HG02973 (cell line): ENCODE measurements around the gene MYO9A.
"Not testable (repeated sequence)": the region's sequence is repeated elsewhere in the genome, so short reads cannot be mapped to it uniquely, and the experiment has no call there.

ENCODE experiments used
- ATAC-seq: cut with Tn5 transposase; IDR thresholded peaks from one replicate; pipeline ENCODE4 v1.9.1; 2021; ENCODE audit warnings: moderate library complexity; ENCODE audit not compliant: unreplicated experiment

Gene MYO9A

GRCh38 chr15:71883447-71883846 is 234.5 kb downstream of the MYO9A start:
- ATAC-seq, result no peak

- no peak for ATAC-seq
Observed at GRCh38 chr15:71880276-71880675, 237.7 kb downstream of the MYO9A start.

- ATAC-seq, result no peak
Observed at GRCh38 chr15:71874245-71874644, 243.7 kb downstream of the MYO9A start.

GRCh38 chr15:71858232-71858631 is 259.7 kb downstream of the MYO9A start:
- not testable (repeated sequence) for ATAC-seq

GRCh38 chr15:71853543-71853942 is 264.4 kb downstream of the MYO9A start:
- ATAC-seq, result no peak

GRCh38 chr15:71844916-71845315 is 273.0 kb downstream of the MYO9A start:
- ATAC-seq, result no peak

- ATAC-seq, result no peak
Observed at GRCh38 chr15:71841563-71841962, 276.4 kb downstream of the MYO9A start.

- ATAC-seq, result no peak
Observed at GRCh38 chr15:71830981-71831380, 287.0 kb downstream of the MYO9A start.

GRCh38 chr15:71826196-71826595 is 291.8 kb downstream of the MYO9A start:
- ATAC-seq, result no peak

- ATAC-seq, result no peak
Observed at GRCh38 chr15:71825021-71825730, 292.8 kb downstream of the MYO9A start.

GRCh38 chr15:71823801-71824200 is 294.1 kb downstream of the MYO9A start:
- ATAC-seq, result no peak

- no peak for ATAC-seq
Observed at GRCh38 chr15:71822890-71823630, 294.9 kb downstream of the MYO9A start.

- ATAC-seq, result no peak
Observed at GRCh38 chr15:71821547-71822129, 296.3 kb downstream of the MYO9A start.

GRCh38 chr15:71820127-71820526 is 297.8 kb downstream of the MYO9A start:
- no peak for ATAC-seq

GRCh38 chr15:71817351-71817750 is 300.6 kb downstream of the MYO9A start:
- no peak for ATAC-seq

- ATAC-seq, result no peak
Observed at GRCh38 chr15:71815301-71815700, 302.6 kb downstream of the MYO9A start.

GRCh38 chr15:71813723-71814470 is 304.1 kb downstream of the MYO9A start:
- ATAC-seq, result no peak

- ATAC-seq, result no peak
Observed at GRCh38 chr15:71812966-71813722, 304.8 kb downstream of the MYO9A start.

- ATAC-seq, result no peak
Observed at GRCh38 chr15:71811752-71812735, 305.9 kb downstream of the MYO9A start.
